ENCODE results near the gene ORC1.
A peak's percentile ranks its signal among the peaks of the same experiment; 100 is the strongest.

Gene ORC1

GRCh38 chr1:52404116-52404974 is at the start of gene ORC1, which contains the start of gene PRPF38A:
Gene ORC1 (minus strand): TSS chr1:52404423. CDS start chr1:52402223, 2,200 bp downstream.
Gene PRPF38A (plus strand): TSS chr1:52404602. CDS start chr1:52404750, 148 bp downstream.
- DNase-seq, result peak; percentile 93 to 94 (median 94)

- no peak for DNase-seq
Observed at GRCh38 chr1:52444463-52444862, 40.2 kb upstream of the ORC1 start.

GRCh38 chr1:52439976-52440375 is 35.8 kb upstream of the ORC1 start:
- no peak for DNase-seq

GRCh38 chr1:52436817-52437216 is 32.6 kb upstream of the ORC1 start:
- DNase-seq, result no peak

DNA sequence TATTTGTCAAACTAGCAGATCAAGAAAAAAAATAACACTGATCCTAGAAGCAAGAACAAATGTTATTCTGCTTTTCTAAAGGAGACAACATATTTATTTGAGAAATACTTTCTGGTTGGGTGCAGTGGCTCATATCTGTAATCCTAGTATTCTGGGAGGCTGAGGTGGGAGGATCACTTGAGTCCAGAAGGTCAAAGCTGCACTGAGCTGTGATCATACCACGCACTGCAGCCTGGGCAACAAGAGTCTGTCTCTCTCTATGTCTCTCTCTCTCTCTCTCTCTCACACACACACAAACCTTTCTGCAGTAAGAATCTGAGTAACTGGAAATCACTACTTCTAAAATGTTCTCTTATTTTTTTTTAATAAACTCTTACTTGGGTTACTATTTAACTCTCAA is 31.4 kb upstream of the ORC1 start:
- DNase-seq, result no peak

GRCh38 chr1:52435211-52435610 is 31.0 kb upstream of the ORC1 start:
- DNase-seq, result no peak

DNA sequence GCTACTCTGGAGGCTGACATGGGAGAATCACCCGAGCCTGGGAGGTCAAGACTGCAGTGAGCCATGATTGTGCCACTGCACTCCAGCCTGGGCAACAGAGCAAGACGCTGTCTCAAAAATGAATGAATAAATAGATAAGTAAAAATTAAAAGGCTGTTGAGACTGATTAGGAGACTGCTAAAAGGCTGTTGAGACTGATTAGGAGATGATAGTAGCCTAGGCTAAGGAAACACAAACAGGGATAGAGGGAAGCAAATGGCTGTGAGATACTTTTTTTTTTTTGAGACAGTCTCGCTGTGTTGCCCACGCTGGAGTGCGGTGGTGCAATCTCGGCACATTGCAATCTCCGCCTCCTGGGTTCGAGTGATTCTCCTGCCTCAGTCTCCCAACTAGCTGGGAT is 28.6 kb upstream of the ORC1 start:
- no peak for DNase-seq

GRCh38 chr1:52427152-52427551 is 22.9 kb upstream of the ORC1 start:
- DNase-seq, result no peak

- no peak for DNase-seq
Observed at GRCh38 chr1:52426371-52426770, 22.1 kb upstream of the ORC1 start.

- no peak for DNase-seq
Observed at GRCh38 chr1:52424813-52425212, 20.6 kb upstream of the ORC1 start.

DNA sequence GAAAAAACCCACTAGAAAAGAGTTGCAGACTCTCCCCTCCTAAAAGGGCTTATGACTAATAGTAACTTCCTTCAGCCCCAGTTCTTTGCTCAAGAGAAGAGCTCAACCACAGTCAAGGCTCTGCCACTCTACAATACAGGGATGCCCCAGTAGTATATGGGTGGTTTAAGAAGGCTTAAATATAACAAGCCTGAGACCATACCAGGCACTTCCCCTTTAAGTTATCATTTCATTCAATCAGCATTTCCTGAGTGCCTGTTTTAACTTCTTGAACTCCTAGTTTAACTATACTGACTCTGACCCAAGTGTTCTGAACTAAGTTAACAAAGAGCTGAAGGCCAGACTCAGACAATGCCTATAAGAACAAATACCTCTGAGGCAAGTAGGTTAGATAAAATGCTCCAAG is 20.0 kb upstream of the ORC1 start:
- no peak for DNase-seq

- DNase-seq, result peak in 3 of 4 experiments; percentile 18 to 57 (median 40)
Observed at GRCh38 chr1:52423771-52424170, 19.5 kb upstream of the ORC1 start.

DNA sequence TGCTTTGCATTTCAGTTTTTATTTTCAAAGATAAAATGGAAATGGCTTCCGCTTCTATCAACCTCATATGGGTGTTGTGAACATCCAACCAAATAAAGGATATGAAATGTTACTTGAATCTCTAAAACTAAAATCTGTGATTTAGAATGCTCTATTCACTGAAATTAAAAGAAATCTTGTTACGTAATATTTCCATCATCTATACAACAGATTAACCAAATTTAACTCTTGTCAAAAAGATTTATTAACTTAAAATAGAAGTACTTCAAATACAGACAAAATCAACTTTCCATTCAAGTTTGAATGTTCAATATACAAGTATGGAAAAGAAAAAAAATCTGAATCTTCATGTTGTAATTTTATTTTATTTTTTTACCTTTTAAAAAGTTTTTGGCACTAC is 18.8 kb upstream of the ORC1 start:
- DNase-seq, result no peak

DNA sequence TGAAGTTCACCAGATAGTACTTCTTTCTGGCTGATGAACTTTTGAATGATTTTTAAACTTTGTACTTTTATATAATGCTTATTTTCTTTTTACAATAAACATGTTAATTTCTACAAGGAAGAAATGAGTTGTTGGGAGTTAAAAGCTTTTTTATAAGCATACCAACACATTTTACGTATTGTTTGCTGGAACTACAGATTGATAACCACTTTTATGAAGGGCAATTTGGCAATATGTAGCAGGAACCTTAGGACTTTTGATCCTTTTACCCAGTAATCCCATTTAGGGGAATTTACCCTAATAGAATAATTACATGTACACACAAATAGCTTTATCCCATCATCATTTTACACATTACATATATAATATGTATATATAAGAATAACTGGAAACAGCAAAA is 16.5 kb upstream of the ORC1 start:
- no peak for DNase-seq

- no peak for DNase-seq
Observed at GRCh38 chr1:52416811-52417210, 12.6 kb upstream of the ORC1 start.

GRCh38 chr1:52414942-52415341 is 10.7 kb upstream of the ORC1 start:
- no peak for DNase-seq

GRCh38 chr1:52413410-52413989 is 9.3 kb upstream of the ORC1 start:
- DNase-seq, result no peak

DNA sequence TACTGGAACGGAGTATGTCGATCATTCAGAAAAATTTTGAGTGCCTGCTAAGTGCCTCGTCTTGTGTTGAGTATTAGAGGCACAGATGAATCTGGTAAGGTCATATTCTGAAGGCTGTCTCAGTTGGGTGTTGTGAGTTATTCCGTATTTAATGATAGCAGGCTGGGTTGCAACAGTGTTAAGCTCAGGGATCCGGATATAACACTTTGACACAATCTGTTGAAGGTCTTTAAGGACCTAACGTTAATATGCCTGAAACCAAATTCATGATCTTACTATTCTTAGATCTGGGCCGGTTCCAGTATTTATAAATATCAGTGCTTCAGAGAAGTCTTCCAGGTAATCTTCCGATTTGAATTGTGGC is 734 bp upstream of the ORC1 start:
- no peak for DNase-seq

DNA sequence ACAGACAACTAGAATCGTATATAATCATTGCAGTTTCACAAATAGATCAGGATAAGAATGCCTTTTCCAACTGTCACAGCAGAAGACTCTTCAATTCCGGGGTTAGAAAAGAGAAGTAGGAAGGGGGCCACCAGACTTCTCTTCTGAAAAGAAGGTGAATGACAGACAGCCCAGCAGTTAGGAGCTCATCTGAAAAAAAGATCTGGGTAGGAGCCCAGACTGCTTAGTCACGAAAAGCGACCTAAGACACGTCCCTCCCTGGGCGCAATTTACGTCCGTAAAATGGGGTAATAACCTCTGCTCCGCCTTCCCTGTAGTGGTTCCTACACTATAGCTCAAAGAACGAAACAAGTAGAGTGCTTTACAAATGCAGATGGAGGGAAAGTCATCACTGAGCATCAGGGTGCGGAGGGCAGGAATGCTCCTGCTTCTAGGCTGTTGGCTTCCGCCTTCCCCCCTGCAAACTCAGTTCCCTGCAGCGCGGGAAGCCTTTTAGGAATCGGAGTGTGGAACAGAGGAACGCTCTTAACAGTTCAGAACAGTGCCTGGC is 582 bp downstream of the ORC1 start:
- DNase-seq, result peak in 3 of 4 experiments; percentile 3 to 18 (median 5)

DNA sequence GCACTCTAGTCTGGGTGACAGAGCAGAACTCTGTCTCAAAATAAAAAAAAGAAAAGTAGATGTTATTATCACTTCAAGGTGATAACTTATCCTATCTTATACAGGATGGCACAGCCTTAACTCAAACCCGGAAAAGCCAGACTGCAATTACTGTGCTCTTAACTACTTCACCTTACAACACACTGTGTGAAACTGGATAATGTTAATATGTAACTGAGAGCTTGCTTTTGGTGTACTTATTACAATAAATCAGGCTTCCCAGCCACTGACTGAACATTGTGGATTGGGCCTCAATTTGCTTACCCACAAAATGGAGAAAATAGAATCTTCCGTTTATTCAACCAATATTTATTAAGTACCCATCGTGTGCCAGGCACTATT is 1.4 kb downstream of the ORC1 start:
- no peak for DNase-seq

DNA sequence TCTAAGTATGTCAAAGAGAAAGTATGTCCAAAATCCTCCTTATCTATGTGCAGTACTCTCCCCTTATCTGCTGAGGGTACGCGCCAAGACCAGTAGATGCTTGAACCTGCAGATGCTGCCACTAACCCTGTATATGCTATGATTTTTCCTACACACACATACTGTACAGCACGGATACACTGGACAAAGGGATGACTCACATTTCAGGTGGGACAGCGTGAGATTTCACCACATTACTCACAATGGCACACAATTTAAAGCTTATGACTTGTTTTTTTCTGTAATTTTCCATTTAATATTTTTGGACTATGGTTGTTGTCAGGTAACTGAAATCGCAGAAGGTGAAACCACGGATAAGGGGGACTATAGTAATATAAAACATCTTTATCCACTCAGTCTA is 4.1 kb downstream of the ORC1 start:
- DNase-seq, result no peak

GRCh38 chr1:52399629-52400028 is 4.6 kb downstream of the ORC1 start:
- DNase-seq, result no peak

- no peak for DNase-seq
Observed at GRCh38 chr1:52393174-52393573, 11.0 kb downstream of the ORC1 start.

- no peak for DNase-seq
Observed at GRCh38 chr1:52386458-52386857, 17.8 kb downstream of the ORC1 start.
